ENCODE measurements around the gene C16orf89.
"Not testable (repeated sequence)": the region's sequence is repeated elsewhere in the genome, so short reads cannot be mapped to it uniquely, and the experiment has no call there.

C16orf89 gene

DNA sequence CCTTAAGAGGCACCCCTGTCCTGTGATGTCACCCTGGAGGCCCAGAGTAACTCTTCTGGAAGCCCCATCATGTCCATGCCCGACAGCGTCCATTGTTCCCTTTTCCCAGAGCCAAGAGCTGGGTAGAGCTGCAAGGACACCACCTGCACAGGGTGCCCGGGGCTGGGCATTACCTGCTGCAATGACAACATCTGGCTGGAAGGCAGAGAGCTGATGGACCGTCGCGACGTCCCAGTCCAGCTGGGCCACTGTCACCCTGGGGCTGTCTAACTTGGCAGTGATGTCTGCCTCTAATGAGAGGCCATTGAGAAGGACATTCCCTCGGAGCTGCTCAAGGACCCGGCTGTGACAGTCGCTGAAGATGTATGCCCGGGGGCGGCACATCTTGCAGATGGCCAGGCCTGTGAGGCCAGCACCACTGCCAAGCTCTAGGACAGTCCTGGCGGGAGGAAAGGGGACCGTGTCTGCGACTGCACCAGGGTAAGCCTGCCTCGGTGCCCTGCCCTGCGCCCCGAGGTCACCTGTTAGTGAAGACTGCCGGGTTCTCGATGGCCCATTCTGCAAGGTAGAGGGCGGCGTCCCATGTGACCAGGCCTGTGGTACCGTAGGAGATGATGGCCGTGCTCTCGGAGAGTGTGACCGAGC is 24.3 kb upstream of the C16orf89 start:
- not testable (repeated sequence) for H3K9me3 Mint-ChIP-seq, H3K27me3 Mint-ChIP-seq, H3K36me3 Mint-ChIP-seq, H3K4me1 Mint-ChIP-seq, H3K27ac Mint-ChIP-seq, H3K4me3 Mint-ChIP-seq

GRCh38 chr16:5088936-5089335 is 23.2 kb upstream of the C16orf89 start:
- not testable (repeated sequence) for H3K27ac Mint-ChIP-seq, H3K36me3 Mint-ChIP-seq, H3K4me1 Mint-ChIP-seq, H3K27me3 Mint-ChIP-seq, H3K9me3 Mint-ChIP-seq, H3K4me3 Mint-ChIP-seq

DNA sequence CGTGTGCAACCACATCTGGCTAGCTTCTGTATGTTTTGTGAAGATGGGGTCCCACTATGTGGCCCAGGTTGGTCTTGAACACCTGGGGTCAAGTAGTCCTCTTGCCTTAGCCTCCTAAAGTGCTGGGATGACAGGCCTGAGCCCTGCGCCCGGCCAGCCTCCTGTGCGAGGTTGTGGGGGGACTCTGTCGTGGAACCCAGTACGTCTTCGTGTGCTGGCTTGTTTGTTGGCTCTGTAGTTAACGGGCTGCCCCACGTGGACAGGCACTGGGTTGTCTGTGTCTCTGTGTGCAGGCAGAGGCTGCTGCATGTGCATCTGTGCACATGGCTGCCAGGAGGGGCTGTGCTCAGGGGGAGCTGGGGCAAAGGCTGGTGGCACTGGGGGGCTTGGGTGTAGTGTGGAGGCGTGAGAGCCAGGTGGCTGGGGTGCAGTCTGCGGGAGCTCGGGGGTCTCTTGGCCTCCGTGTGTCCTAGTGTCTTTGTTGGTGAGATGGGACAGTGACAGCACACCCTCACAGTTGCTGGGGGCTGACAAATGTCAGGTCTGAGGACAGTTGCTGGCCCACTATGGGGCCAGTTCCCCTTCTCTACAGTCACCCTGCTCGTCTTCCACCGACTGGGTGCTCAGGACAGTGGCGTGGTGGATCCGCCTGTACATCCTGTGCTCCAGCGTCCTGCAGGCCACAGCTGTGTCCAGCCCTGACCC is 22.5 kb upstream of the C16orf89 start:
- H3K27me3 Mint-ChIP-seq, H3K27ac Mint-ChIP-seq, H3K4me3 Mint-ChIP-seq, H3K4me1 Mint-ChIP-seq, H3K36me3 Mint-ChIP-seq, H3K9me3 Mint-ChIP-seq: not testable (repeated sequence)

GRCh38 chr16:5085716-5086115 is 20.0 kb upstream of the C16orf89 start:
- H3K27me3 Mint-ChIP-seq, H3K36me3 Mint-ChIP-seq: not testable (repeated sequence)

GRCh38 chr16:5084802-5085201 is 19.0 kb upstream of the C16orf89 start:
- H3K36me3 Mint-ChIP-seq, H3K4me1 Mint-ChIP-seq, H3K4me3 Mint-ChIP-seq, H3K27me3 Mint-ChIP-seq, H3K9me3 Mint-ChIP-seq: not testable (repeated sequence)
- H3K27ac Mint-ChIP-seq, result peak overlapping the region; percentile 79

More at GRCh38 chr16:5085716-5086115, 20.0 kb upstream of the C16orf89 start:
- H3K27ac Mint-ChIP-seq, result peak overlapping the region; percentile 30
- not testable (repeated sequence) for H3K4me3 Mint-ChIP-seq, H3K9me3 Mint-ChIP-seq, H3K4me1 Mint-ChIP-seq

DNA sequence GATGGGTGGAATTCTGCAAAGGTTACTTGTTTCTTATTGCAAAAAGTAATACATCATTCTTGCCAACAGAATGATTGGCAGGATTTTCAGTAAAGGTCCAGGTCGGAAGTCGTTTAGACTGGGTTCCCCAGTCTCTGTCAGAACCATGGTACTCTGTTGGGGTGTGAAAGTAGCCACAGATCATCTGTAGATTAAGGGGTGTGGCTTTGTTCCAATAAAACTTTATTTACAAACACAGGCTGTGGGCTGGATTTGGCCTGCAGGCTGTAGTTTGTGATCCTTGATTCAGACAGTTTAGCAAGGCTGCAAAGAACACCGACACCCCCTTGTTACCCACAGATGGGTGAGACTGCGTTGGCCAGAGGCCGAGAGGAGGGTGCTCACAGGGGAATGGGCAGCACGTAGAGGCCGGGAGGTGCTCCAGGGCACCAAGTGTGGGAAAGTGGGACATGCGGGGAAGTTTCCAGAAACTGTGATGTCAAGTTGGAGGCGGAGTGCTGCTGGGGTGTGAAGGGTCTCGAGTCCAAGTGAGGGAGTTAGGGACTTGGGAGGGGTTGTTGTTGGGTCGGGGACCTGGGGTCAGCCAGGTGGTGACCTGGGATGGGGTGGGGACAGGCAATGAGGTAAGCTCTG is 18.5 kb upstream of the C16orf89 start:
- not testable (repeated sequence) for H3K27me3 Mint-ChIP-seq, H3K9me3 Mint-ChIP-seq, H3K27ac Mint-ChIP-seq, H3K4me3 Mint-ChIP-seq, H3K4me1 Mint-ChIP-seq, H3K36me3 Mint-ChIP-seq

GRCh38 chr16:5083646-5084045 is 17.9 kb upstream of the C16orf89 start:
- H3K27ac Mint-ChIP-seq, H3K4me3 Mint-ChIP-seq, H3K27me3 Mint-ChIP-seq, H3K4me1 Mint-ChIP-seq, H3K36me3 Mint-ChIP-seq, H3K9me3 Mint-ChIP-seq: not testable (repeated sequence)

GRCh38 chr16:5080996-5081395 is 15.2 kb upstream of the C16orf89 start:
- H3K27ac Mint-ChIP-seq, result not testable (repeated sequence)

GRCh38 chr16:5080461-5080860 is 14.7 kb upstream of the C16orf89 start:
- not testable (repeated sequence) for H3K9me3 Mint-ChIP-seq, H3K27ac Mint-ChIP-seq, H3K4me3 Mint-ChIP-seq, H3K27me3 Mint-ChIP-seq, H3K36me3 Mint-ChIP-seq, H3K4me1 Mint-ChIP-seq

More at GRCh38 chr16:5080996-5081395, 15.2 kb upstream of the C16orf89 start:
- not testable (repeated sequence) for H3K27me3 Mint-ChIP-seq, H3K4me1 Mint-ChIP-seq, H3K9me3 Mint-ChIP-seq, H3K36me3 Mint-ChIP-seq, H3K4me3 Mint-ChIP-seq

DNA sequence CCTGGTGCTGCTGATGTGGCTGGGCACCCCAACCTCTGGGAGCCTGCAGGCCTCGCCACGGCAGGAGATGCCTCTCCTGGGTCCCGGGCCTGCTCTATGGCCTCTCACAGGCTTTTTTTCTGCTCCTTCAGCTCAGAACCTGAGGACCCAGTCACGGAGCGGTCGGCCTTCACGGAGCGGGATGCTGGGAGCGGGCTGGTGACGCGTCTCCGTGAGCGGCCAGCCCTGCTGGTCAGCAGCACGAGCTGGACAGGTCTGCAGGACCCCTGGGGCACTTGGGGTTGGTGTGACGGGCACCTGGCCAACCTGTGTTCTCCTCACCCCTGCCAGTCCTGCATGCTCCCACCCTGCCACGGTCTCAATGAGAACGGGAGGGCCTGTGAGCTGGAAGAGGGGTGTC is 12.9 kb upstream of the C16orf89 start:
- H3K4me1 Mint-ChIP-seq, result peaks cover 9% of the 10 kb centered on the region
- H3K36me3 Mint-ChIP-seq, result peaks cover 5% of the 10 kb centered on the region
- no peaks in the 10 kb centered on the region for H3K27me3 Mint-ChIP-seq
- no peak overlapping the region for H3K4me3 Mint-ChIP-seq
- H3K27ac Mint-ChIP-seq, result no peak overlapping the region
- H3K9me3 Mint-ChIP-seq, result no peaks in the 10 kb centered on the region

DNA sequence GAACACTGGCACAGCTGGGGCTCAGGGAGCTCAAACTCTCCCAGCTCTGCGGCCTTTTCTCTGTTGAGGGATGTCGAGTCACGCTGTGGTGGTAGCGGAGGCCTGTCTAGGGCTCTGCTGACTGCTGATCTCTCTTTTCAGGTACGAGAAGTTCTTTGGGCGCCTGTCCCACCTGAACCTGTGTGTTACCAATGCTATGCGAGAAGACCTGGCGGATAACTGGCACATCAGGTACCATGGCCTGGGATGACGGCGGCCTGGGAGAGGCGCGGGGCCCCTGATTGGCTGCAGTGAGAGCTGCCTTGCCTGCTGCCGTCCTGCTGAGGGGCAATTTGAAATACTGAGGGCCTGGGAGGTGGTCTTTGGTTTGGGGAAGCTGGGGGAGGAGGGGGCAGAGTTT is 11.5 kb upstream of the C16orf89 start:
- Mint-ChIP-seq H3K36me3 (peaks cover 9% of the 10 kb centered on the region), H3K27ac (no peak overlapping the region), H3K4me1 (peaks cover 21% of the 10 kb centered on the region), H3K27me3 (no peaks in the 10 kb centered on the region), H3K9me3 (no peaks in the 10 kb centered on the region), H3K4me3 (no peak overlapping the region)

DNA sequence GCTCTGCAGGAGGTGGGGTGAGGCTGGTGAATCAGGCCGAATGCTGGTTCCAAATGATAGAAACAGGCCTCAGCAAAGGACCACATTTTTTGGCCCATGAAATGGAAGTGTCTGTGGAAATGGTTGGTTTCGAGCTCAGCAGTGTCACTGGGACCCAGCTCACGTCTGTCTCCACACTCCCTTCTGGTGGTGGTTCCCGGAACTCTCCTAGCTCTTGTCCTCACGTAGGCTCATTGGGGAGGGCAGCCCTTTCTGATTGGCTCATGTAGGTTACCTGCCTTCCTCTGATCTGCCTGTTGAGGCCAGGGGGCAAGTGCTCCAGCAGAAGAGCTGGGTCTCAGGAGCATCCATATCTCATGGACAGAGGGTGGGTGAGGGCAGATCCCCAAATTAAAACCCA is 9.9 kb upstream of the C16orf89 start:
- H3K4me3 Mint-ChIP-seq, result no peak overlapping the region
- H3K4me1 Mint-ChIP-seq, result peaks cover 32% of the 10 kb centered on the region
- no peaks in the 10 kb centered on the region for H3K27me3 Mint-ChIP-seq
- no peak overlapping the region for H3K27ac Mint-ChIP-seq
- H3K36me3 Mint-ChIP-seq, result peaks cover 9% of the 10 kb centered on the region
- H3K9me3 Mint-ChIP-seq, result no peaks in the 10 kb centered on the region

- H3K9me3 Mint-ChIP-seq, H3K4me3 Mint-ChIP-seq, H3K27ac Mint-ChIP-seq, H3K27me3 Mint-ChIP-seq, H3K36me3 Mint-ChIP-seq: not testable (repeated sequence)
- peaks cover 32% of the 10 kb centered on the region for H3K4me1 Mint-ChIP-seq
Measured at GRCh38 chr16:5073771-5074170, 8.0 kb upstream of the C16orf89 start.

DNA sequence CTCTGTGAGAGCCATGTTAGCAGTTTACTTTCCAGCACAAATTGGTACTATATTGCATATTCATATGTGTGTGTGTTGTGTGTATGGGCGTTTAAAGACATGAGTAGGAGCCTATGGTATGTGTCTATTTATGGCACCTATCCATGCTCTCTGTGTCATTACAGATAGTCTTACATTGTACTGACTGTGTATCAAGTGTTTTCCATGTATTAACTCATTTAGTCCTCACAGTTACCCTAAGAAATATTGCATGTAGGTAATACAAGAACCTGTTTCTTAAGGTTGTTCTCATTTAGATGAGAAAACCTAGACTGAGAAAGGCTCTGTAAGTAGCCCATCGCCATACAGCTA is 7.5 kb upstream of the C16orf89 start:
- H3K27ac Mint-ChIP-seq, result peak overlapping the region; percentile 99
- H3K36me3 Mint-ChIP-seq, result peaks cover 7% of the 10 kb centered on the region
- H3K4me3 Mint-ChIP-seq, result peak overlapping the region; percentile 97
- H3K27me3 Mint-ChIP-seq, result no peaks in the 10 kb centered on the region
- no peaks in the 10 kb centered on the region for H3K9me3 Mint-ChIP-seq
- peaks cover 32% of the 10 kb centered on the region for H3K4me1 Mint-ChIP-seq

GRCh38 chr16:5072334-5073278 is 6.8 kb upstream of the C16orf89 start:
- H3K36me3 Mint-ChIP-seq, result peaks cover 7% of the 10 kb centered on the region
- peak overlapping the region; percentile 97 for H3K4me3 Mint-ChIP-seq
- H3K27ac Mint-ChIP-seq, result peak overlapping the region; percentile 99
- no peaks in the 10 kb centered on the region for H3K9me3 Mint-ChIP-seq
- H3K4me1 Mint-ChIP-seq, result peaks cover 32% of the 10 kb centered on the region
- no peaks in the 10 kb centered on the region for H3K27me3 Mint-ChIP-seq
